HUES6 (cell line): ENCODE results near the gene CTNNB1.

Experiments used
- H3K27ac ChIP-seq: 2 replicates; pipeline ENCODE4 v1.7.0; 2013; ENCODE audit warnings: low read depth, mild to moderate bottlenecking, low read length, inconsistent platforms
- H3K27me3 ChIP-seq: 2 replicates; pipeline ENCODE4 v1.6.1; 2013; ENCODE audit warnings: low read length; ENCODE audit not compliant: control insufficient read depth, insufficient read depth
- H3K36me3 ChIP-seq: 2 replicates; pipeline ENCODE4 v1.6.1; 2013; ENCODE audit warnings: low read length; ENCODE audit not compliant: control insufficient read depth, insufficient read depth
- H3K4me1 ChIP-seq: 2 replicates; pipeline ENCODE4 v1.6.1; 2013; ENCODE audit warnings: low read length; ENCODE audit not compliant: control insufficient read depth, insufficient read depth
- H3K4me3 ChIP-seq: 2 replicates; pipeline ENCODE4 v1.5.1; 2013; ENCODE audit warnings: low read depth, low read length
- H3K9ac ChIP-seq: one replicate; pipeline ENCODE4 v1.6.1; 2013; ENCODE audit warnings: mild to moderate bottlenecking, low read length
- H3K9me3 ChIP-seq: 2 replicates; pipeline ENCODE4 v1.6.1; 2013; ENCODE audit warnings: low read depth, low read length; ENCODE audit not compliant: control insufficient read depth, insufficient read depth

The CTNNB1 gene

DNA sequence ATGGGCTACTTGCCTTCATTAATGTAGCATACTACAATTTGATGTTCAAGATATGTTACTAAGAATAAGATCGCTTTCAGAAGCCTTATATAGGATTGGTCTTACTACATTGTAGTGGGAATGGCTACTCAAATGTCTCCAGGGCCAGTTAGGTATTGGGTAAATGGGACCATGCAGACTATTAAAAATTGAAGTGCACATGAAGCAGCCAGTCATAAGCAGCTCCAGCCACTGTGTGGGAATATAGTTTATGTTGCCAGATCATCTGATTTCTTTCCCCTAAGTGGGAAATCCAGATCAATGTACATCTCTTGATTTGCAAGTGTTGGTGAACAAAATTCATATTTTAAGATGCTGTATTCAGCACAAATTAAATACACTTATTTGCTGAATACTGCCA, 5.1 kb downstream of the CTNNB1 start:
- Histone ChIP-seq H3K27me3 (no peaks in the 10 kb centered on the region), H3K27ac (no peak overlapping the region), H3K4me1 (peaks cover 53% of the 10 kb centered on the region), H3K9me3 (no peaks in the 10 kb centered on the region), H3K4me3 (no peak overlapping the region), H3K9ac (no peak overlapping the region), H3K36me3 (no peaks in the 10 kb centered on the region; the same call in 1 of the 2 replicates)

GRCh38 chr3:41205591-41205990, 6.3 kb downstream of the CTNNB1 start:
- H3K27me3 ChIP-seq: no peaks in the 10 kb centered on the region
- no peak overlapping the region for H3K9ac ChIP-seq
- no peaks in the 10 kb centered on the region for H3K9me3 ChIP-seq
- no peak overlapping the region for H3K4me3 ChIP-seq
- H3K4me1 ChIP-seq: peaks cover 53% of the 10 kb centered on the region
- peaks cover 3% of the 10 kb centered on the region; the same call in 1 of the 2 replicates for H3K36me3 ChIP-seq
- no peak overlapping the region for H3K27ac ChIP-seq

- Histone ChIP-seq H3K27me3 (no peaks in the 10 kb centered on the region), H3K4me1 (peaks cover 59% of the 10 kb centered on the region)
Measured at GRCh38 chr3:41207355-41207754, 8.1 kb downstream of the CTNNB1 start.

GRCh38 chr3:41208507-41209220, 9.4 kb downstream of the CTNNB1 start:
- H3K9me3 ChIP-seq: no peaks in the 10 kb centered on the region
- H3K27ac ChIP-seq: no peak overlapping the region
- no peaks in the 10 kb centered on the region for H3K27me3 ChIP-seq
- peaks cover 3% of the 10 kb centered on the region; the same call in 1 of the 2 replicates for H3K36me3 ChIP-seq
- peaks cover 59% of the 10 kb centered on the region for H3K4me1 ChIP-seq
- H3K4me3 ChIP-seq: no peak overlapping the region
- H3K9ac ChIP-seq: no peak overlapping the region

More at GRCh38 chr3:41207355-41207754, 8.1 kb downstream of the CTNNB1 start:
- no peak overlapping the region for H3K4me3 ChIP-seq
- H3K27ac ChIP-seq: no peak overlapping the region
- peaks cover 3% of the 10 kb centered on the region; the same call in 1 of the 2 replicates for H3K36me3 ChIP-seq
- H3K9ac ChIP-seq: no peak overlapping the region
- H3K9me3 ChIP-seq: no peaks in the 10 kb centered on the region

DNA sequence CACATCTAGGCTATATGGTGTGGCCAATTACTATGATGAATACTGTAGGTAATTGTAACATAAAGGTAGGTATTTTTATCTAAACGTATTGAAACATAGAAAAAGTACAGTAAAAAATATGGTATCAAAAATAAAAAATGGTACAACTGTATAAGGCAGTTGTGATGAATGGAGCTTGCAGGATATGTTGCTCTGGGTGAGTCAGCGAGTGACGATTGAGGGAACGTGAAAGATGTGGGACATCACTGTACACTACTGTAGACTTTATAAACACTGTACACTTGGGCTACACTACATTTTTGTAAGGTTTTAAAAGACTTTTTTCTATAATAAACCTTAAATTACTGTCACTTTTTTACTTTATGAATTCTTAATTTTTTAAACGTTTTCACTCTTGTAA, 10.3 kb downstream of the CTNNB1 start:
- Histone ChIP-seq H3K36me3 (peaks cover 3% of the 10 kb centered on the region; the same call in 1 of the 2 replicates), H3K27me3 (no peaks in the 10 kb centered on the region), H3K9me3 (no peaks in the 10 kb centered on the region), H3K9ac (no peak overlapping the region), H3K4me3 (no peak overlapping the region), H3K4me1 (peaks cover 59% of the 10 kb centered on the region), H3K27ac (no peak overlapping the region)

- Histone ChIP-seq H3K9me3 (no peaks in the 10 kb centered on the region), H3K36me3 (peaks cover 3% of the 10 kb centered on the region; the same call in 1 of the 2 replicates), H3K27ac (no peak overlapping the region), H3K27me3 (no peaks in the 10 kb centered on the region), H3K4me3 (no peak overlapping the region), H3K9ac (no peak overlapping the region), H3K4me1 (peaks cover 56% of the 10 kb centered on the region)
Measured at GRCh38 chr3:41210966-41211365, 11.7 kb downstream of the CTNNB1 start.

- Histone ChIP-seq H3K9ac (no peak overlapping the region), H3K4me1 (peaks cover 56% of the 10 kb centered on the region), H3K9me3 (no peaks in the 10 kb centered on the region), H3K36me3 (peaks cover 3% of the 10 kb centered on the region; the same call in 1 of the 2 replicates), H3K27ac (no peak overlapping the region), H3K27me3 (no peaks in the 10 kb centered on the region), H3K4me3 (no peak overlapping the region)
Measured at GRCh38 chr3:41212088-41212487, 12.8 kb downstream of the CTNNB1 start.

- Histone ChIP-seq H3K9ac (no peak overlapping the region), H3K4me1 (peaks cover 51% of the 10 kb centered on the region), H3K36me3 (peaks cover 3% of the 10 kb centered on the region; the same call in 1 of the 2 replicates), H3K4me3 (no peak overlapping the region), H3K27me3 (no peaks in the 10 kb centered on the region), H3K27ac (no peak overlapping the region), H3K9me3 (no peaks in the 10 kb centered on the region)
Measured at GRCh38 chr3:41213588-41213987, 14.3 kb downstream of the CTNNB1 start.

DNA sequence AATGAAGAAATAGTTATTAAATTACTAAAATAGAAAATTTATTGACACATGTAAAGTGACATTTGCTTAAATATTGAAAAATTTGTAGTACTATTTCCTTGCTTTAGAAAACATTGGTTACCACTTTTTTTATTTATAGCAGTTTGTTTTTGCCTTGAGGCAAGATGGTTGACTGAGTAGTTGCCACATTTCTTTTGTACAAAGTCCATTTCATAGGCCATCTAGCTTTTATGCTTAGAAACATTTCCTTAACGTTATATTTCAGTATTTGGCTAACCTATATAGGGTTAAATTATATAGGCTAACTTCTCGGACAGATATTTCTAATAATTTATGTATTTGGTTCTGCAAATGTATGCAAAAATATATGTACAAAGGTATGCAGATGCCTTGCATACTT, 17.1 kb downstream of the CTNNB1 start:
- H3K4me1 ChIP-seq: peaks cover 53% of the 10 kb centered on the region
- no peak overlapping the region for H3K27ac ChIP-seq
- H3K4me3 ChIP-seq: no peak overlapping the region
- H3K9ac ChIP-seq: no peak overlapping the region
- H3K27me3 ChIP-seq: no peaks in the 10 kb centered on the region
- no peaks in the 10 kb centered on the region for H3K36me3 ChIP-seq
- no peaks in the 10 kb centered on the region for H3K9me3 ChIP-seq

DNA sequence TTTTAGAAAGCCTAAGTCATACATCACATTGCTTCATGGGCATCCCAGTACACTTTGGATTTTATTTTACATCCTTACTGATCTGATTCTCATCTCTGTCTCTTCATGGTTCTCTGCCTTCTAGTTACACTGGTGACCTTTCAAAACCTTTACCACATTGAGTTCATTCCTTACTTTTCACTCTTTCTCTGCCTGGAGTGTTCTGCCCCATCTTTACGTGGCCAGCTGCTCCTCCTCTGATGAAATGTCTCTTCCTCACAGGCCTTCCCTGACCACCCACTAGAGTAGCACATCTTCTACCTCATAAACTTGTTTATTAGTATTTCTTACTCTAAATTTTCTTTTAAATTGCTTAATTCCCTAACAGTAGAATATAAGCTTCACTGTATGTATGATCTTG, 17.7 kb downstream of the CTNNB1 start:
- peaks cover 49% of the 10 kb centered on the region for H3K4me1 ChIP-seq
- no peaks in the 10 kb centered on the region for H3K27me3 ChIP-seq
- H3K27ac ChIP-seq: no peak overlapping the region
- H3K9ac ChIP-seq: no peak overlapping the region
- no peaks in the 10 kb centered on the region for H3K36me3 ChIP-seq
- H3K9me3 ChIP-seq: no peaks in the 10 kb centered on the region
- no peak overlapping the region for H3K4me3 ChIP-seq

DNA sequence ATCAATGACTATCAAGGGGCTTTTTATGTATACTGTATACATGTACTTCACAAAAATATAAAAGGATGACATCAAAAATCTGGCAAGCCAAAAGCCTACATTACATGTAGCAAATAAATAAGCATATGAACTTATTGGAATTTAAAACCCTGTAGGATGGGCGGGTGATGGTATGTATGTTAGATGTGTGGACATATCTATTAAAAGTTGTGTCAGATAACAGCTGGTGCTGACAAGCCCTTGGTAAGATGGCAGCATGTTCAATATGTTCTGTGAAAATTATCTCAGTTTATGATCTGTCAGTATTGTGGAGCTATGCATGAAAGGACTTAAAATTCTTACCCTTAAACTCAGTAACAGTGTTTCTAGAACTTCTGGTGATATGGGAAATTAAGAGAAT, 20.1 kb downstream of the CTNNB1 start:
- Histone ChIP-seq H3K27me3 (no peaks in the 10 kb centered on the region), H3K4me3 (no peak overlapping the region), H3K36me3 (peaks cover 8% of the 10 kb centered on the region), H3K9me3 (no peaks in the 10 kb centered on the region), H3K9ac (no peak overlapping the region), H3K27ac (no peak overlapping the region), H3K4me1 (peaks cover 28% of the 10 kb centered on the region)
